Measurements from ENCODE around the gene SGCD. TPM values are rescaled to one million over a fixed set of nuclear protein-coding genes. Genes with fewer than 3 reads are reported as not detected.

Gene SGCD
- total and polyA plus RNA-seq, 12 donors = 1.0 to 30.4 (median 9.4) TPM

DNA sequence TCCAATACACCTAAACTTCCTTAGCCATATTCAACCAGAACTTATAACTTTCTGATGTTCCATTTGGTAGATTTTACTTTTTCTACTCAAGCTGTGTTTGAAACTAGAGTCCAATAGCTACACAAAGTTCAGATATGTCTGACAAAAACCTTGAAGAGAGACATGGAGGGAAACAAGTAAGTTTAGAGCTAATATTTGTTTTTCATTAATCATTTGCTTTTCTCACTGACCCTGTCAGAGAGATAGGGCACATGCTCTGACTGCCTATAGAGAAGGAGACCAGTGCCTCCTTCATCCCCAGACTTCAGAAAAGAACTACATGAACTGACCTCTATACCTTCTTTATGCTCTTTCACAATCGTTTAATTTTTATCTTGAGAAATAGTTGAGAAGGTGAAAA, 366.1 kb downstream of the SGCD start:
- TF ChIP-seq, protein P1, sequence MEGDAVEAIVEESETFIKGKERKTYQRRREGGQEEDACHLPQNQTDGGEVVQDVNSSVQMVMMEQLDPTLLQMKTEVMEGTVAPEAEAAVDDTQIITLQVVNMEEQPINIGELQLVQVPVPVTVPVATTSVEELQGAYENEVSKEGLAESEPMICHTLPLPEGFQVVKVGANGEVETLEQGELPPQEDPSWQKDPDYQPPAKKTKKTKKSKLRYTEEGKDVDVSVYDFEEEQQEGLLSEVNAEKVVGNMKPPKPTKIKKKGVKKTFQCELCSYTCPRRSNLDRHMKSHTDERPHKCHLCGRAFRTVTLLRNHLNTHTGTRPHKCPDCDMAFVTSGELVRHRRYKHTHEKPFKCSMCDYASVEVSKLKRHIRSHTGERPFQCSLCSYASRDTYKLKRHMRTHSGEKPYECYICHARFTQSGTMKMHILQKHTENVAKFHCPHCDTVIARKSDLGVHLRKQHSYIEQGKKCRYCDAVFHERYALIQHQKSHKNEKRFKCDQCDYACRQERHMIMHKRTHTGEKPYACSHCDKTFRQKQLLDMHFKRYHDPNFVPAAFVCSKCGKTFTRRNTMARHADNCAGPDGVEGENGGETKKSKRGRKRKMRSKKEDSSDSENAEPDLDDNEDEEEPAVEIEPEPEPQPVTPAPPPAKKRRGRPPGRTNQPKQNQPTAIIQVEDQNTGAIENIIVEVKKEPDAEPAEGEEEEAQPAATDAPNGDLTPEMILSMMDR (IDR thresholded peaks at IDR 0.05) = no peak
- TF ChIP-seq POLR2A (IDR thresholded peaks at IDR 0.05) = no peak
- no peaks in the 10 kb centered on the region for H3K27me3 ChIP-seq
- H3K9me3 ChIP-seq (replicated peaks in 1 of 3) = no peaks in the 10 kb centered on the region
- intact Hi-C loops (cut with DNase I) = no loop called here
- H3K27ac ChIP-seq = no peak overlapping the region
- no peaks in the 10 kb centered on the region for H3K36me3 ChIP-seq (replicated peaks in 1 of 2)
- 33 to 62% (median 52%) methylated on average over 1 of the region's 1 CpG for WGBS, 4 donors
- no peak for DNase-seq
- no peaks in the 10 kb centered on the region for H3K4me1 ChIP-seq (replicated peaks in 1 of 2)
- H3K4me3 ChIP-seq = no peak overlapping the region

DNA sequence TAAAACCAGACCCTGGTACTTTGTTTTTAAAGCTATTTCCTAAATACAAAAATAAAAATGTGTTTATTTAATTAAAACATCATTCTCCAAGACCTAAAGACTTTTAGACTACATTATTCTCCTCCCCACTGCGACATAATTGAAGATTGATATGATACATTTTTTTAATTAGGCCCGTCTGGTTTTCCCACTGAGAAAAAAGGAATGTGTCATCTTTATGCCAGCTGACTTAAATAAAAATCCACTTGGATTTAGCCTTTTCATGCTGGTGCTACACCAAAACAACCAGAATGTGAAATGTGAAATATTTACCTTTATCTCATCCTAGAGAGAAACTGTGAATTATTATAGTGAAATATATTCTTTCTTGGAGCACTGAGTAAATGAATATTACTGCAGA, 367.6 kb downstream of the SGCD start:
- H3K27ac ChIP-seq = no peak overlapping the region
- TF ChIP-seq POLR2A (IDR thresholded peaks at IDR 0.05) = no peak
- TF ChIP-seq, protein P1 (IDR thresholded peaks at IDR 0.05) = no peak
- no peak overlapping the region for H3K4me3 ChIP-seq
- H3K27me3 ChIP-seq = no peaks in the 10 kb centered on the region
- DNase-seq = no peak
- H3K4me1 ChIP-seq (replicated peaks in 1 of 2) = no peaks in the 10 kb centered on the region
- H3K36me3 ChIP-seq (replicated peaks in 1 of 2) = no peaks in the 10 kb centered on the region
- H3K9me3 ChIP-seq (replicated peaks in 1 of 3) = no peaks in the 10 kb centered on the region
- WGBS, 4 donors = 65 to 78% (median 75%) methylated on average over 2 of the region's 2 CpGs
- intact Hi-C loops (cut with DNase I) = no loop called here

DNA sequence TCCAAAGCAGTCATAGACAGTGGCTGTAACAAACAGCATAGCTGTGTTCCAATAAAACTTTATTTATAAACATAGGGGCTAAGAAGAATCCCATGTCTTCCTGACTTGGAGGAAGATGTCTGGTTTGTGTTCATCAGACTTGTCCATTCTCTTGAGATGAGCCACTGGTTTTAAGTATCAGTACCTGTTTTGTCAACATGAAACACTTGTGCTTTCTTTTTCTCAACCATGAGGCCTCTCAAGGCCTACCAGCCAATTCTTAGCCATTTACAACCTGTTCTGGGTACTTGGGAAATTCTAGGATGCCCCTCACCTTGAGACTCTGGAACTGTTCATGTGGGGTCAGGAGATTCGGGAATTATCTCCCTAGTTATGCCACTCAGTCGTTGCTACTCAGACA, 368.8 kb downstream of the SGCD start:
- Histone ChIP-seq H3K9me3 (replicated peaks in 1 of 3) (no peaks in the 10 kb centered on the region), H3K4me3 (no peak overlapping the region), H3K27ac (no peak overlapping the region), H3K27me3 (no peaks in the 10 kb centered on the region), H3K4me1 (replicated peaks in 1 of 2) (no peaks in the 10 kb centered on the region), H3K36me3 (replicated peaks in 1 of 2) (no peaks in the 10 kb centered on the region)
- 81 to 90% (median 87%) methylated on average over 2 of the region's 2 CpGs for WGBS, 4 donors
- intact Hi-C loops (cut with DNase I) = no loop called here
- TF ChIP-seq, protein P1 (IDR thresholded peaks at IDR 0.05) = no peak
- TF ChIP-seq POLR2A (IDR thresholded peaks at IDR 0.05) = no peak
- no peak for DNase-seq

DNA sequence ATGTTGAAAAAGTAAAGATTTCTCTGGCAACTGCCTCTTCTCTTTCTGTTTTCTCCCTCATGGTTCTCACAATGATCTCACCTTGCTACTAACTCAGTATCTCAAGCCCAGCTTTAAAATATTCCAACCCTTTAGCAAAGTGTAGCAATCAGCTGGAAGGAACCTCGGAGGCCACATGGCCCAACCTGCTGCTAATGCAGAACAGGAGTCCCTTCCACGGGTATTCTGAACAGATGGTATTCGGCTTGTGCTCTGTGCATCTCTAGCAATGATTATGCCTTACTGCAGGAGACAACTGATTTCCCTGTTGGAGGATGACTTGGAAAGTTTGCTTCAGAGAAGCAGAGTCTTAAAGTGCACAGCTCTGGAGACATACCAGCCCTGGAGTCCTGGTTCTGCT, 371.4 kb downstream of the SGCD start:
- H3K4me3 ChIP-seq = no peak overlapping the region
- H3K36me3 ChIP-seq (replicated peaks in 1 of 2) = no peaks in the 10 kb centered on the region
- H3K9me3 ChIP-seq (replicated peaks in 1 of 3) = no peaks in the 10 kb centered on the region
- no peak for TF ChIP-seq POLR2A (IDR thresholded peaks at IDR 0.05)
- TF ChIP-seq, protein P1 (IDR thresholded peaks at IDR 0.05) = no peak
- H3K27me3 ChIP-seq = no peaks in the 10 kb centered on the region
- 58 to 79% (median 65%) methylated on average over 3 of the region's 3 CpGs for WGBS, 4 donors
- H3K4me1 ChIP-seq (replicated peaks in 1 of 2) = no peaks in the 10 kb centered on the region
- DNase-seq = no peak
- intact Hi-C loops (cut with DNase I) = no loop called here
- H3K27ac ChIP-seq = no peak overlapping the region
